GM21360 (cell line): ENCODE data around the gene PIEZO1.

ENCODE experiments used
- ATAC-seq: cut with Tn5 transposase; IDR thresholded peaks from one replicate; pipeline ENCODE4 v1.9.1; 2021; ENCODE audit warnings: mild to moderate bottlenecking, moderate library complexity; ENCODE audit not compliant: unreplicated experiment

PIEZO1 gene

GRCh38 chr16:88706965-88707826 is 77.8 kb downstream of the PIEZO1 start:
- no peak for ATAC-seq

DNA sequence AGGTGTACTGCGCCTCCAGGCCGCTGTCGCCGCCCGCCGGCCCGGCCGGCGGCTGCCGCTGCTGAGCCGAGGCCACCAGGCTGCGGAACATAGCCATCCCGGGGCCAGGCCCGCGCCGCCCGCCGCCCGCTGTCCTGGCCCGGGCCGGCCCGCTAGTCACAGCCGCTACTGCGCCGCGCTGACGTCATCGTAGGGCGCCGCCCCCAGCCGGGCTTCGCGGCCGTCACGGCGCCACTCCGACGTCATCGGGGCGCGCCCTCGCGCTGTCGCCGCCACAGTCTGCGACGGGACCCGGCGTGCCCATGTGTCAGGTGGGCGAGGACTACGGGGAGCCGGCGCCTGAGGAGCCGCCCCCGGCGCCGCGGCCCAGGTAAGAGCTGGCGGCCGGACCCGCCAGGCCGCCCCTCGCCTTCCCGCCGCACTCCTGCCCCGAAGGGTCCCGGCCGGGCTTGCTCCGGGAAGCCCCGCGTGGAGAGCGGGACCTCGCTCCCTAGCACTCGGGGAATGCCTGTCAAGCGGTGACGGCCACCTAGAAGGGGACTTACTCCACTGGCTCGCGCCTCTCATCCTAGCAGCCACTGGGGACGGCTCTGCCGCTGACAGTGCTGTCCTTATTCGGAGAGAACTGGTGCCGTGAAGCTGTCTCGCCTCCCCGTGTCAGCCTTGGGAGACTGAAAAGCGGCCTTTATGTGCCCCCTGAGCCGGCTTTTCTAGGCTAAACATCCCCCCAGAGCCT is 78.6 kb downstream of the PIEZO1 start, which contains the start of the genes CTU2 and RNF166:
CTU2 (plus strand) TSS at position 275 of the 736 bp plus-strand sequence; CDS start at position 303, 28 bp downstream.
RNF166 (minus strand) TSS at position 180 of the 736 bp plus-strand sequence; CDS start at position 97, 83 bp downstream.
- peak; percentile 50 for ATAC-seq

- ATAC-seq: peak; percentile 14
These were observed 79.2 kb downstream of the PIEZO1 start for GRCh38 chr16:88705801-88706228.

DNA sequence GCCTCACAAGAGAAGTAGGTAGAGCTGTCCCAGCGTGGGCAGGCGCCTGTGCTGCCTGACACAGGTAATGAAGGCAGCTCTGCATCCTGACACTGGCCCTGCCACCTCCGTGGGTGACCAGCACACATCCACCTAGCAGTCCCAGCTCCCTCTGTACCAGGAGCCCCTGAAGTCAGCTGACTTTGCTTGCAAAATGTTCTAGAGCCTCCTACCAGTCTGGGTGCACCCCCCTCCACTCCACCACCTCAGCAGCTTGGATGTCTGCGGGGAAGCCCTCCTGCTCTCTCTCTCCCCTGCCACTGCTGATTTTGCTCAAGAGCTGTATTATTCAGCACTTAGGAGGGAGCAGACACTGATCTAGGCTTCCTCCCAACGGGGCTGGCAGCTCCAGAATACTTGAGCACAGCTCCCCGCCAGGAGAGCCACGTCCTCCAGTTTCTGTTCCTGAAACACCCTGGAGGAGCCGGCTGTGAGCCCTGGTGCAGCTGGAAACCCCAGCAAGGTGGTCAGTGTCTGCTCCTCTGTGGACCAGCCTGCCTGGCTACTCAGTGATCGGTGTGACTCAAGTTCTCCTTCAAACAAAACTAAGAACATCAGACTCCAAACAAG is 79.8 kb downstream of the PIEZO1 start:
- no peak for ATAC-seq

DNA sequence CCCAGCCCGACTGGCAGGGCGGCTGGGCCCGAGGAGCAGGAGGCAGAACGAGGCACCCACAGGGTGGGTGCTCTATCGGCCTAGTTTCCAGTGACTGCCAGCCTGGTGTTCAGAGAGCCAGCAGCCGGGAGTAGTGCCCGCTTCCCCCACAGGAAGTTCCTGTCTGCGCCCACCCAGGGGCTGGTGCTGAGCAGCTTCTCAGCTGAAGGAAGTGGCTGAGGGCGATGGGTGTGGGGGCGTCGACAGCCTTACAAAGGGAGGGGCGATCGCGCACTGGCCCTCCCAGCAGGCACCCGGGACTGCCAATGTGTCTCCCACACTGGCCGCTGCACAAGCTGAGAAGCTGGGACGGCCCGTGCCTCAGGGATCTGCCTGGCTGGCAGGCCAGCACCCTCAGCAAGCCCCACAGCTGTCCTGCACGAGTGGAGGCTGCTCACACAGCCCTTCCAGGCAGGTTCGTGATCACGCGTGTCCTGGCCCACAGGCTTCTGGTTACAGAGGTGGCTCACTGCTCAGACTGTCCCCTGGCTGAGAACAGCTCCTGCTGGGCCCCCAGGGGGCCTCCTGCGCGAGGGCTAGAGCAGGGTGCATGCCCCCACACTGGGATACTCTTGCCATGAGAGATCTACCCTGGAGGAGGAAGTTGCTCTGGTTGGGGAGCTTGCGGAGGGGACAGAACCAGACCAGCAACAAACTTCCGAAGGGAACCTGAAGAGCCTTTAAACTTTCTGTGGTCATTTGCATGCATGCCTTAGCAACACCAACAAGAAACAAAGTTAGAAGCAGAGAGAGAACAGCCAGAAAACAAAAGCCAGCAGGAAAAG is 81.3 kb downstream of the PIEZO1 start:
- no peak for ATAC-seq

- ATAC-seq: no peak
These were observed 82.4 kb downstream of the PIEZO1 start for GRCh38 chr16:88702371-88703210.

GRCh38 chr16:88701581-88702370 is 83.2 kb downstream of the PIEZO1 start:
- no peak for ATAC-seq

- ATAC-seq: peak; percentile 42
These were observed 84.2 kb downstream of the PIEZO1 start for GRCh38 chr16:88700636-88701482.

DNA sequence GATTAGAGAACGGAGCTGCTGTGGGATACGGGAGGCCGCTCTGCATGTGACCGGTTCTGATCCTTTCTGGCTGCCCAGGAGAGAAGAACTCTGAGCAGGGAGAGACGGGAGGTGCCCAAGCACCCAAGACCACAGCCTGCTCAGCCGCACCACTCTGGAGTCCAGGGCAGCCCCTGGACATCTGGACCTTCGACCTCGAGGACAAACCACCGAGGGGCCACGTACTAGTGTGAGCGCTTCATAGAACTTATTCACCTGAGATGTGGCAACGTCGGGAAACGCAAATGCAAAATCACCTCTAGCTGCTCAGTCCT is 84.7 kb downstream of the PIEZO1 start:
- no peak for ATAC-seq

DNA sequence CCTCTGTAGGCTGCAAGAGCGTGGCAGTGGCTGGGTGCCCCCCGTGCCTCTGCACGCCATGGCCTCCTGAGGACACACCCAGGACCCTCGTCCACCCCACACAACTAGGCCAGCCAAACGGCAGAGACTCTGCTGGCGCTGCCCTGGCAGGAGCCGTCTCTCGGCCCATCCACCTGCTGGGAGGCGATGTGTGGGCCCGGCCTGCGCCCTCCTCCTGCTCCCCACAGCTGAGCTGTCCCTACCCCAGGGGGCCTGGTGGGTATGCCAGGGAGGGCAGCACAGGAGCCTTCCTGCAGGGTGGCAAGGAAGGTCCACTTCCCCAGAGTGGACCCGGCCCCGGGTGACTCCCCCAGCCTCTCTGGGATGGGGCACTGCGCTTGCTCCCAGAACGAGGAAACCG is 85.8 kb downstream of the PIEZO1 start:
- ATAC-seq: no peak

DNA sequence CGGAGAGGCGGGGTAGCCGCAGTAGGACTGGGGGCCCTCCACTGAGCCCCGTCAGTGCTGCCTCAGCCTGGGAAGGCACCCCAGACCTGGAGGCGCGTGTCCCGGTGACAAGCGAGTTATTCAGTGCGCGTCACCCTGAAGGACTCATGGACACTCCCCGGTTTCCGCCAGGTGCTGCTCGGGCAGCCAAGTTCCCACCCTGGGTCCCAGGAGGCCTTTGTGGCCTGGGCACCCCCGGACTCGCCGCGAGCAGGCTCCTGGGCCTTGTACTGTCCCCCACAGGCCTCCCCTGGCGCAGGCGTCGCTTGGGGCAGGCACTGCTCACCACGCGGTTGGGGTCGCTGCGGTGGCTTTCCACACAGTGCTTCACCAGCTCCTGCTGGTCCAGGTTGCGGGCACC is 86.4 kb downstream of the PIEZO1 start:
- no peak for ATAC-seq

DNA sequence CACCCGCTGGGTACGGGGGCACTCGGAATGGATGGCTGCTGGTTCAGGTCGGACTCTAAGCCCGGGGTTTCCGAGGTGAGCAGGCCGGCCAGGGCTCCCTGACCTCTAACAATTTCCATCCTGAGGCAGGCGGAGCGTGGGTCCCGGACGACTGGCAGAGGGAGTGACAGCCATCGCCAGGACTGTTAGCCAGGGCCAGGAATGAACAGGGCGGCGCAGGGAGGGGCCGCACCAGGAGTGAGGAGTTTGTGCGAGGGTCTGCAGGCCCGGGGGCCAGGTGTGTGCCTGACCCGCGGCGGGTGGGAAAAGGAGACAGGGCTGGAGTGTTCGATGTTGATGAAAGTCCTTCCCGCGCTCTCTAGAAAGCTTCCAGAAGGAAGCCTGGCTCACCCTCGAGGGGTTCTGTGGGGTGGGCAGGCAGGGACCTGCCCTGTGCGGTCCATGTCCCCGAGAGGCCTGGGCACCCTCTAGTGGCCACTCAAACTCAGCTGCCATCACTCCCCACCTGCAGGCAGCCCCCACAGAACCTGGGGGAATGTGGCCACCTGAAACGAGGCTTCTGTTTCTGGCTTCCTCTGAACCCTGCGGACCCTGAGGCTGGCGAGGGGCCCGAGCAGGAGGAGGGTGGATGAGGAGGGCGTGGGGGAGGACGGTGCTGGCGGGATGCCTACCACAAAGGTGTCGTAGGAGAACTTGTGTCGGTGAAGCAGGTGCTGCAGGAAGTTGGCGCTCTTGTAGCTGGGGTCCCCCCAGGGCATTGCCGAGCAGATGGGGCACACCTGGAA is 87.0 kb downstream of the PIEZO1 start:
- no peak for ATAC-seq

DNA sequence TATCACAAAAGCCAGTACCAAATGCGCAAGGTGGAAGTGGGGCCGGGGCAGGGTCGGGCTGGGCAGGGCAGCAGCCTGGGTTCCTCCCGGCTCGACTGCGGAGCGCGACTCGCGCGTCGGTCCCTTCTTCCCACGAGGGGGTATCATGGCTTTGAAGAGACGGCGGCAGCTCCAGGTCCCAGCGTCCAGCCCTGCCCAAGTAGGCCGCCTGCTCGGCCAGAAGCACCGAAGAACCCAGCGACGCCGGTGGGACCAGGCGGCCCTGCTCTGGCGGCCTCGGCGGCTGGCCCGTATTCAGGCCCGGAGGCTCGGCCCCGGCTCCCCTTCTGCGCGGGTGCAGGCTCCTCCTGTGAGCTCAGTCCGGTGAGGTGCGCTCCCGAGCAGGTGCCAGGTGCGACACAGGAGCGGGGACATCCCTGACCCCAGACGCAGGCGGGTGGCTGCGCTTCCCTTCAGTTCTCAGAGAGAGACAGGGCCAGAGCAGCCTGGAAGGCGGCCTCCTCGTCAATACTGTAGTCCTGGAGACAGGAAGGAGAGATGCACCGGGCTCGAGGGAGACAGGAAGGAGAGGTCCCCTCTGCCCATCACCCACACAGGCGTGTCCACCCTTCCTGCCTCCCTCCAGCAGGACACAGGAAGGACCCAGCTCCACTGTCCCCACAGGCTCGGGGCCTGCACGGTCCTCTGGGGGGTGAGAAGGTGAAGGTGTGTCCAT is 87.7 kb downstream of the PIEZO1 start:
- ATAC-seq: no peak

DNA sequence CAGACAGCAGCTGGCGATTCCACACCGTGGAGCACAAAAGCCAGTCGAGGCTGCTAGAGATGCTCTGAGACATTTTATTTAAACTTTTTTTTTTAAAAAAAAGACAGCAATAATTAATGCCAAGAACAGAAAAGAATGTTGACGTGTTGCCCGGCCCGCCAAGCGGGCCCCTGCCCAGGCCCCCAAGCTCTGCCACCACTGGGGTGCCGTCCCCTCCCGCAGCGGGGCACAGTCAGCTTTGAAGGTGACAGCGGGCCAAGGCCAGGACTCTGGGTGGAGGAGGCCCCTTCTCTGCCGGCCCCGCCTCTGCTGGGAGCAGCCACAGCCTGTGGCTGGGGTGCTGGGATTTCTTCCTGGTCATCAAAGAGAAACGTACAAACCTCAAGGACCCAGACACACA is 88.6 kb downstream of the PIEZO1 start:
- ATAC-seq: no peak

- no peak for ATAC-seq
These were observed 89.3 kb downstream of the PIEZO1 start for GRCh38 chr16:88695753-88696152.

GRCh38 chr16:88695218-88695617 is 89.8 kb downstream of the PIEZO1 start:
- no peak for ATAC-seq
